Endothelial cell of umbilical vein (primary cell): Measurements from ENCODE around the gene RPS25. TPM values are rescaled to one million over a fixed set of nuclear protein-coding genes. Genes with fewer than 3 reads are reported as not detected.

ENCODE experiments used
- BruUV-seq: library from RNA; stranded (reverse); fragments of 400-500 nt; replicated peaks from 2 replicates; lab custom pipeline; 2021; lab: Mats Ljungman, UMichigan
- CTCF ChIA-PET: fragments of 300-600, 350-600 bp; sonication (Branson Sonifier 250); formaldehyde crosslinking; loops from one replicate; lab custom pipeline; 2021; ENCODE audit warnings: antibody characterized with exemption, inconsistent platforms; lab: Charles Lee
- POLR2A ChIA-PET: fragments of 300-600, 350-600 bp; sonication (Branson Sonifier 250); formaldehyde crosslinking; loops from one replicate; lab custom pipeline; 2021; ENCODE audit warnings: antibody characterized with exemption, inconsistent platforms; lab: Charles Lee
- DNase-seq: peaks from one replicate; pipeline ENCODE4 v3.0.0-alpha.2; 2011; ENCODE audit warnings: low read depth, low spot score
- FAIRE-seq: peaks from 2 replicates; lab custom pipeline; 2011; peaks lifted over from hg19 to GRCh38; lab: Jason Lieb, UNC
- H2AFZ ChIP-seq: 2 replicates; pipeline ENCODE4 v1.6.0; 2012; ENCODE audit warnings: low read depth, low read length, control low read depth, inconsistent platforms
- H3K27ac ChIP-seq: 2 replicates; pipeline ENCODE4 v1.5.1; 2011; ENCODE audit warnings: low read depth, mild to moderate bottlenecking, control low read depth, low read length, moderate library complexity; ENCODE audit not compliant: insufficient read depth
- H3K27me3 ChIP-seq, 2 experiments: 2 replicates each; pipeline versions ENCODE4 v1.6.0 to v1.6.1; 2011; ENCODE audit warnings: low read length in 2 of 2, mixed read lengths in 1 of 2; ENCODE audit not compliant: control insufficient read depth in 2 of 2, insufficient read depth in 2 of 2
- H3K36me3 ChIP-seq, 2 experiments: 2 replicates in 1 of 2; 3 replicates in 1 of 2; pipeline ENCODE4 v1.5.1; 2011; ENCODE audit warnings: low read length in 2 of 2, mild to moderate bottlenecking in 1 of 2, moderate library complexity in 1 of 2; ENCODE audit not compliant: control insufficient read depth in 2 of 2, insufficient read depth in 2 of 2; ENCODE audit errors: extremely low read depth in 1 of 2
- H3K4me1 ChIP-seq: 3 replicates; pipeline ENCODE4 v1.5.1; 2011; ENCODE audit warnings: mild to moderate bottlenecking, low read length; ENCODE audit not compliant: control insufficient read depth, insufficient read depth; ENCODE audit errors: extremely low read depth
- H3K4me2 ChIP-seq: 2 replicates; pipeline ENCODE4 v1.6.1; 2011; ENCODE audit warnings: low read length, control low read depth, mixed read lengths; ENCODE audit not compliant: insufficient read depth
- H3K4me3 ChIP-seq, 3 experiments: fragments of 200-600 bp in 1 of 3; sonication (generic), shearing (Covaris generic) in 1 of 3; replicated peaks in 1 of 3; 2 replicates each; pipeline ENCODE4 v1.5.1; 2011 to 2016; ENCODE audit warnings: control low read depth in 3 of 3, low read length in 3 of 3, mild to moderate bottlenecking in 2 of 3, inconsistent platforms in 1 of 3, low read depth in 1 of 3, moderate library complexity in 1 of 3; ENCODE audit not compliant: insufficient read depth in 1 of 3
- H3K79me2 ChIP-seq: 2 replicates; pipeline ENCODE4 v1.6.0; 2012; ENCODE audit warnings: low read length, inconsistent platforms; ENCODE audit not compliant: control insufficient read depth, insufficient read depth
- H3K9ac ChIP-seq: replicated peaks from 2 replicates; pipeline ENCODE3; 2011; ENCODE audit warnings: low read length, control low read depth; ENCODE audit not compliant: insufficient read depth; ENCODE audit errors: extremely low read depth
- H3K9me1 ChIP-seq: replicated peaks from 3 replicates; pipeline ENCODE4 v1.6.0; 2011; ENCODE audit warnings: mild to moderate bottlenecking, low read length; ENCODE audit not compliant: control insufficient read depth, insufficient read depth; ENCODE audit errors: extremely low read depth
- H3K9me3 ChIP-seq: replicated peaks from 2 replicates; pipeline ENCODE4 v1.5.1; 2012; ENCODE audit warnings: low read length, inconsistent platforms; ENCODE audit not compliant: control insufficient read depth, insufficient read depth
- H4K20me1 ChIP-seq: replicated peaks from 2 replicates; pipeline ENCODE3; 2011; ENCODE audit warnings: mild to moderate bottlenecking, low read length; ENCODE audit not compliant: control insufficient read depth, insufficient read depth; ENCODE audit errors: extremely low read depth
- FOS ChIP-seq: IDR thresholded peaks from 2 replicates; pipeline ENCODE4 v1.6.1; 2011; ENCODE audit warnings: mild to moderate bottlenecking, low read length, moderate library complexity, borderline replicate concordance; ENCODE audit not compliant: insufficient read depth
- GATA2 ChIP-seq: IDR thresholded peaks from 2 replicates; pipeline ENCODE4 v1.7.0; 2011; ENCODE audit warnings: low read depth, mild to moderate bottlenecking, moderate library complexity, mixed read lengths, low read length; ENCODE audit not compliant: insufficient read length, insufficient read depth
- POLR2AphosphoS5 ChIP-seq: IDR thresholded peaks from 2 replicates; pipeline ENCODE4 v1.6.1; 2012; ENCODE audit warnings: low read depth, mild to moderate bottlenecking, control low read depth, low read length, moderate library complexity; ENCODE audit not compliant: insufficient read depth
- dilution Hi-C: fragments of 300-500 bp; cut with MboI; formaldehyde crosslinking; loops from one replicate; pipeline ENCODE4 v1.15.0; 2019; ENCODE audit warnings: low sequenced_read_pairs; ENCODE audit not compliant: extremely low pct_ligation_motif_present
- intact Hi-C: fragments of 100-400 bp; cut with micrococcal nuclease; formaldehyde crosslinking; loops from one replicate; pipeline ENCODE4 v1.10.0; 2022
- polyA plus RNA-seq, 4 experiments: library from polyadenylated mRNA; depleted of rRNA in 3 of 4; stranded (reverse) in 3 of 4; unstranded in 1 of 4; fragments of >200 nt; gene quantifications; 2 replicates each; pipeline versions ENCODE4 v1.2.1 to v1.2.3, GENCODE V29; 2011 to 2012; ENCODE audit warnings: missing spikeins in 1 of 4
- total RNA-seq: library from RNA; stranded (reverse); gene quantifications from 2 replicates; pipeline ENCODE4 v1.2.3, GENCODE V29; 2021
- TF ChIP-seq, protein P1 (sequence below): IDR thresholded peaks from 2 replicates; pipeline ENCODE4 v1.6.1; 2011; ENCODE audit not compliant: insufficient read depth, insufficient read length
- TF ChIP-seq, protein P2 (sequence below), 2 donors: IDR thresholded peaks; 1 replicate in 1 of 2; 2 replicates in 1 of 2; pipeline ENCODE4 v1.5.1; 2011; ENCODE audit warnings: low read length in 2 of 2, mild to moderate bottlenecking in 2 of 2, moderate library complexity in 2 of 2, control low read depth in 1 of 2, inconsistent platforms in 1 of 2, low read depth in 1 of 2; ENCODE audit not compliant: insufficient read depth in 1 of 2; ENCODE audit errors: extremely low read depth in 1 of 2

RPS25 gene
- total and polyA plus RNA-seq, 2 donors (not counting 3 experiments of a cell fraction or from before 2014, with no cell fraction given), result 887 to 992 TPM

DNA sequence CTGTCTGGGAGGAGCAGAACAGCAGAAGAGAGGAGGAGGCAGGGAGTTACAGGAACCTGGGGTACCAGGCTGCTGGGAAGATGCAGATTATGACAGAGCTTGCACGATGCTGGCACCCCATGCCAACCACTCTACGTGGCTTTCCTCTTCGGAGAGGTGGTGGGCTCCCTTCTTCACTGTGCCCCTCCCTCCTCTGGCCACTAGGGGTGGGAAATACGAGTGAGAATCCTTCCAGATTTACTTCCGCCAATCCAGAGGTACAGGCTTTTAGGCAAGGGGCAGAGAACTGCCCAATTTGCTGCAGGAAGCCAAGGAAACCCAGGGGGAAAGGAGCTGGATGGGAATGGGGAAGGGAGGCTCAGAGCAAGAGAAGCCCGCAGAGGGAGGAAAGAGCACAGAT, 26.6 kb upstream of the RPS25 start:
- no peaks in the 10 kb centered on the region for H4K20me1 ChIP-seq
- FAIRE-seq, result no peak
- H2AFZ ChIP-seq, result no peak overlapping the region
- H3K27ac ChIP-seq, result no peak overlapping the region
- no peak overlapping the region for H3K4me3 ChIP-seq
- ChIA-PET POLR2A (interaction anchor here (0.6 kb wide), 1 partner anchor 33 kb away, joined by 4 read pairs; no protein-coding TSS in a partner anchor), CTCF (interaction anchor here (0.7 kb wide), 1 partner anchor 472 kb away, joined by 3 read pairs; the partner anchor contains the start of gene ARCN1)
- peaks cover 13 to 43% of the 10 kb centered on the region in 2 experiments for H3K36me3 ChIP-seq
- TF ChIP-seq POLR2AphosphoS5 (no peak), GATA2 (no peak), FOS (no peak)
- TF ChIP-seq, protein P1, sequence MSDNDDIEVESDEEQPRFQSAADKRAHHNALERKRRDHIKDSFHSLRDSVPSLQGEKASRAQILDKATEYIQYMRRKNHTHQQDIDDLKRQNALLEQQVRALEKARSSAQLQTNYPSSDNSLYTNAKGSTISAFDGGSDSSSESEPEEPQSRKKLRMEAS, result no peak
- TF ChIP-seq, protein P2, sequence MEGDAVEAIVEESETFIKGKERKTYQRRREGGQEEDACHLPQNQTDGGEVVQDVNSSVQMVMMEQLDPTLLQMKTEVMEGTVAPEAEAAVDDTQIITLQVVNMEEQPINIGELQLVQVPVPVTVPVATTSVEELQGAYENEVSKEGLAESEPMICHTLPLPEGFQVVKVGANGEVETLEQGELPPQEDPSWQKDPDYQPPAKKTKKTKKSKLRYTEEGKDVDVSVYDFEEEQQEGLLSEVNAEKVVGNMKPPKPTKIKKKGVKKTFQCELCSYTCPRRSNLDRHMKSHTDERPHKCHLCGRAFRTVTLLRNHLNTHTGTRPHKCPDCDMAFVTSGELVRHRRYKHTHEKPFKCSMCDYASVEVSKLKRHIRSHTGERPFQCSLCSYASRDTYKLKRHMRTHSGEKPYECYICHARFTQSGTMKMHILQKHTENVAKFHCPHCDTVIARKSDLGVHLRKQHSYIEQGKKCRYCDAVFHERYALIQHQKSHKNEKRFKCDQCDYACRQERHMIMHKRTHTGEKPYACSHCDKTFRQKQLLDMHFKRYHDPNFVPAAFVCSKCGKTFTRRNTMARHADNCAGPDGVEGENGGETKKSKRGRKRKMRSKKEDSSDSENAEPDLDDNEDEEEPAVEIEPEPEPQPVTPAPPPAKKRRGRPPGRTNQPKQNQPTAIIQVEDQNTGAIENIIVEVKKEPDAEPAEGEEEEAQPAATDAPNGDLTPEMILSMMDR (IDR thresholded peaks at IDR 0.05; ENCODE audit: extremely low read depth in 1 of 2, insufficient read depth in 1 of 2, low read depth in 1 of 2, low read length in 2 of 2), result peak in 1 of 2 donors; percentile 25
- no peak for DNase-seq
- peaks cover 0 to 1% of the 10 kb centered on the region in 2 experiments for H3K27me3 ChIP-seq
- dilution Hi-C loops (no loop called here), intact Hi-C loops (no loop called here)
- no peaks in the 10 kb centered on the region for H3K4me1 ChIP-seq
- TSS peak; percentile 64 for BruUV-seq
- no peaks in the 10 kb centered on the region for H3K9me1 ChIP-seq
- no peaks in the 10 kb centered on the region for H3K9me3 ChIP-seq
- no peak overlapping the region for H3K4me2 ChIP-seq
- H3K9ac ChIP-seq, result no peak overlapping the region
- H3K79me2 ChIP-seq, result no peaks in the 10 kb centered on the region
